ENCODE data around the gene MAN1C1.

Gene MAN1C1

GRCh38 chr1:25743164-25744139 lies 126.9 kb downstream of the MAN1C1 start:
- DNase-seq: no peak

DNA sequence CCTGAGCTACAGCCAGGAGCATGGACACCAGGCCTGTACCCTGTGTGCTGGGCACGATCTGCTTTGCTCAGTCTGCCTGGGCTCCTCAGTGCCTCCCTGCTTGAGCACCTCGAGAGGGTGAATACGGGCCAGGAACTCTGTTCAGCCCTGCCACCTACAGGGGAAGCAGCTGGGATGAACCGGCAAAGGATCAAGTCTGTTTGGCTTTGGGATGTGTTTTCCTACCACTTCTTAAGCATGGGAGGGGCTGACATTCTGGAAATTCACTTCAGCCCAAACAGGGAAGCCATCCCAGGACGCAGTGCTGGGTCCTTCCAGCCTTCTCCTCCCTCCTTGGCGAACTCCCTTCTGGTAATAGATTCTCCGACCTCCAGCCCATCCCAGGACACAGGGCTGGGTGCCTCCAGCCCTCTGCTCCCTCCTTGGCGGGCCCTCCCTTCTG lies 127.6 kb downstream of the MAN1C1 start:
- DNase-seq: no peak

DNA sequence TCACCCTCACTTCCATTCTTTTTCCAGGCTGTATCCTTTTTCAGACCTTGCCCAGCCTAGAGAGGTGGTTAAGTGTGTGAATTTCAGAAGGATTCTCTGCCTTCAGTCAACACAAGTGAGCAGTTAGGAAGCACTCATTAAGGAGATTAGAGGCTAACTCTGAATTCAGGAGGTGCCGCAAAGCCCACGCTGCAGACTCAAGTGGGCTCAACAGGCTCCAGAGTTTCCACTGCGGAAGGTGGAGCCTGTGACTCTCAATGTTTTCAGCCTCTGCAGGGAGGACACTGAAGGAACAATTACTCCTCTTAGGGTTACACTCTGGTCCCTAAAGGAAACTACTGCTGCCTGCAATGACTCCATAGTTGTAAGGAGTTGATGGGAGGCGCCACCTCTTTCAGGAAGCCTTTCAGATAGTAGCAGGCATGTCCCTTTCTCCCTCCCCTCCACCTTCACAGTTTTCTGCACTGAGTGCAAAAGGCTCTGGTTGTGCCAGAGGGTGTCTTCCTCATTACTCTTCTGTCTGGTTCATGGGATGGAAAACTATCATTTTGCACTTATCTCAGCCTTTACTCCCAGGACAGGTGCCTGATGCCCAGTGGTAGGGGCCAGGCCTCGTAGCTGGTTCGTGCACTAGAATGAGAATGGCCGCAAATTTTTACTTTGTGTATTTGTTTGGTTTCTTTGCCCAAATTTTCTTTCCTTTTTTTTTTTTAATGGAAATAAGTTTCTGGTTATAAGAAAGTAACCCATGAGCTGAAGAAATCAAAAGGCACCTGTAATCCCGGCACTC lies 128.2 kb downstream of the MAN1C1 start:
- DNase-seq: no peak

DNA sequence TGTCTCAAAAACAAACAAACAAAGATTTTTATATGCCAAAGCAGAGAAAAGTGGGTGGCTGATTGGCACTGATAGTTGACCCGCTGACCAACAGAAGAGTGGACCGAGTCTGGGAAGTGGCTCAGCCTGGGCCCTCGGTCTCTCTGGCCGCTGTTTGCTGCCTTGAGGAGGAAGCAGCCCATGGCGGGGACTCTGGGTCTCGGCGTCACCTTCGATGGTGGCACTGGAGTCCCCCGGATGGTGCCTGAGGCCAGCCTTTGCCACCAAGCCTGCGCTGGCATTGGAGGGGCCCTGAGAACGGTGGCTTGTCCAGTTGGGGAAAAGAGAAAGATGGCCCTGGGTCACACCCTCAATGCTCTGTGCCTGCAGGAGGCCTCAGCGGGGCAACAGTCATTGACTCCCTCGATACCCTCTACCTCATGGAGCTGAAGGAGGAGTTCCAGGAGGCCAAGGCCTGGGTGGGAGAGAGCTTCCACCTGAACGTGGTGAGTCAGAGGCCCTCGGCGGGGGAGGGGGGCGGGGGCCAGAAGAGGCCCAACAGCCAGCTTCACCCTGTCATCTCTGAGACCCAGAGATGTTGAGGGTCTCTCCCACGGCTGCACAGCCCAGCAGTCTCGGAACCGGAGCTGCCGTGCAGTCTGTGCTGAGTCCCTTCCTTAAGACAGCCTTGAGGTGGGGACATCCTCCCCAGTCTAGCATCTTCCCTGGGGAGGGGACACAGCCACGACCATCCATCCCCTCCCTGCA lies 129.9 kb downstream of the MAN1C1 start:
- no peak for DNase-seq

GRCh38 chr1:25747046-25747719 lies 130.6 kb downstream of the MAN1C1 start:
- no peak for DNase-seq

DNA sequence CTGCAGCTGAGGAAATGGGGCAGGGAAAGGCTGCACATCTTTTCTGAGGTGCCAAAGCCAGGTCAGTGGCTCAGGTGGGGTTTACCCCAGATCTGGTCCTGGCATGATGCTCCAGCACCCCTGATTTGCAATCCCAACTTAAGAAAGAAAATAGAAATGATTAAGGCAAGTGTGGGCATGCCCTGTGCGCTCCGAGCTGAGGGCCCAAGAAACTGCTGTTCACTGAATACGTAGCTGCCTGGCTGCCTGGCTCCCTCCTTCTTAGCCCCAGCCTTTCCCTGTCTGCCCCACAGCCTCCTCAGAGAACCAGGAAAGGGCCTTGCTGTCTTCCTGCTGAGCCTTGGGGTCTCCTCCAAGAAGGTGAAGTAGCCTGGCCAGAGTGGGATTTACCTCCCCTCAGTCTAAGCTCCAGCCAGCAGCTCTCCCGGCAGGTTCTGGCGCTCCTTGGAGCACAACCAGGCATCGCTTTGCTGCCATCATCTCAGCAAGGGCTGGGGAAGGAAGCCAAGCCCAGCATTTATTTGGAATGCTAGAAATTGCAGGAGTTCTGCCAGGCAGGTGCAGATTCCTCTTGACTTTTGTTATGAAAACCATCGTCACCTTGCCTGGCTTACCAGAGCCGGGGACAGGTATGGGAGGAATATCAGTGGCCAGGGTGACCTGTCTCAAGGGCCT lies 132.1 kb downstream of the MAN1C1 start:
- no peak for DNase-seq

DNA sequence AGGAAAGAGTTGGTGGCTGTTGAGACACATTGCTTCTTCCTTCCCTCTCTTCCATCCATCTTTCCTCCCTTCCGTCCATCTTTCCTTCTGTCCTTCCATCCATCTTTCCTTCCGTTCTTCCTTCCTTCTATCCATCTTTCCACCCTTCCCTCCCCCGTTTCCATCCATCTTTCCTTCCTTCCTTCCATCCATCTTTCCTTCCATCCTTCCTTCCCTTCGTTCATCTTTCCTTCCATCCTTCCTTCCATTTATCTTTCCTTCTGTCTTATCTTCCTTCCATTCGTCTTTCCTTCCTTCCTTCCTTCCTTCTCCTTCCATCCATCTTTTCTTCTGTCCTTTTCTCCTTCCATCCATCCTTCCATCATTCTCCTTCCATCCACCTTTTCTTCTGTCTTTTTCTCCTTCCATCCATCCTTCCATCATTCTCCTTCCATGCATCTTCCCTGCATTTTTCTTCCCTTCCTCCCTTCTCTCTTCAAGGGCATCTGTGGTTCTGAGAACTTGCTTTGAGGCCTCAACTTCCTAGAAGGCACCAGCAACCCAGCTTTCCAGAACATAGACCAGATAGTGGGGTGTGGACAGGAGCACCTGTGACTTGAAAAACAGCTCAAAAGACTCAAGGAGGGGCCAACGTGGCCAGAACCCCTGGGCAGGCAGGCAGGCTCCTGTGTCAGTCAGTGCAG lies 134.5 kb downstream of the MAN1C1 start:
- no peak for DNase-seq

- peak; percentile 34 for DNase-seq
Measured at GRCh38 chr1:25754470-25755181, 138.0 kb downstream of the MAN1C1 start.

DNA sequence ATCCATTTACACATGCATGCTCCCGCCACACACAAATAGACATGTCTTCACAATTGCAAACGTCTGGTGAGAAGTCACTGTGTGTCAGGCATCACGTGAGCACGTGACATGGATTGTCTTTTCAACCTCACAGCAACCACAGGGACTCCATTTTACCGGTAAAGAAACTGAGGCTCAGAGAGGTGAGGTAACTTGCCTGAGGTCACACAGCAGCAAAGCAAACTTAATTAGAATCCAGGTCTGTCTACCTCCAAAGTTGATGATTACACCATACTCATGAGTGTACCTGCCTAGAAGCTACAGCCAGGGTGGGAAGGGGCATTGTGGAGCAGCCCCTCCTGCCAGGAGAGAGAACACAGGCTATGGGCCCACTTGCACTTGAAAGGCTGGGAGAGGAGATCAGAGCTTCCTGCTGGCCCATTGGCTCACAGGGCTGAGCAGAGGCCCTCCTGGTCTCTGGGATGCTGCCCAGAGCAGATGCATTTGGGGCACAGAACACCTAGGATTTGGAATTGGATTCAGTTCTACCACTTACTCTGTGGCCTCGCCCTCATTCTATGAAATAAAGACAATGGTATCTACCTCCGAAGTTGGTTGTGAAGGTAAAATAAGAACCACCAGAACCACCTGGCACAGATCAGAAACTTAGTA lies 139.0 kb downstream of the MAN1C1 start:
- DNase-seq: no peak

DNA sequence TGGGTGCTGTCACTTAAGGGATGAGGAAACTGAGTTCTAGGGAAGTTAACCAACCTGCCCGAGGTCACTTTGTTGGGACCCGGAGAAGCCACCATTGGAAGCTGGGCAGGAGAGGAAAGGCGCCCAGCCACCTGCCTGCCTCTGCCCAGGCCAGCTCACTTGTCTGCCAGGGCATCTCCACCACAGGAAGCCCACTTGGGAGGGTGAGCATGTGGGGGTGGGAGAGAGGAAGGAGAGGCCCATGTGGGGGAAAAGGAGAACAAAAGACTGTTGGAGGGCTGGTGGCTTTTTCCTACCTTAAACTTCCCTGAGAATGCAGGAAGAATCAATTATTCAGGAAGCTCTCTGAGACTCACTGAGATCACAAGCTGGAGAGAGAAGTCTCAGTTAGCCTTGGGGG lies 139.6 kb downstream of the MAN1C1 start:
- no peak for DNase-seq

DNA sequence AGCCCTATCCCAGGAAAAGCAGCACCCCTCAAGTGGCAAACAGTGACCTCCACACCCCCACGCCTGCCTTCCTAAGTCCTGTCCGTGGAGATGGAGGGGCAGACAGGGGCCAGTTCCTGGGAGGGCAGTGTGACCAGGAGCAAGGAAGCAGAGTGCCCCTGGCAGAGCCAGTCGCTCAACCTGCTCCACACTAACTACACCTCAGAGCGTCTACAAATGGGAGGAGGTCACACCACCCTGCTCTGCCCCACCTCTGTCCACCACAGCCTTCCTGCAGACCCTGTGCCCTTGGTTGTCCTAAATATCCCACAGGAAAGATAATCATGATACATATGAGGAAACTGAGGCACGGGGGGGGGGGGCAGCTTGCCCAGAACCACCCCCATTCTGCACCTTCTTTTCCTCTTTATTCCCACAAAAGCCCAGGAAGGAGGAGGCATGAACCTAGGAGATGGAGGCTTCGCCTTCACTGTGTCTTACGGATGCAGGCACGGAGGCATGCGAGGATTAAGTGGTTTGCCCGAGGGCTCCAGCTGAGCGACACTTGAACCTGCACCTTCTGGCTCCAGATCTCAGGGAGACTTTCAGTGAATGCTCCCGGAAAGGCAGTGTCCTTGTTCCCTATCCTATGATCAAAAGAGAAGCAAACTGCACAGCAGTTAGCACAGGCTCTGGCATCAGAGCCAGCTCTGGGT lies 140.7 kb downstream of the MAN1C1 start:
- no peak for DNase-seq

GRCh38 chr1:25757846-25758185 lies 141.2 kb downstream of the MAN1C1 start:
- DNase-seq: no peak

- no peak for DNase-seq
Measured at GRCh38 chr1:25758466-25759070, 142.0 kb downstream of the MAN1C1 start.

DNA sequence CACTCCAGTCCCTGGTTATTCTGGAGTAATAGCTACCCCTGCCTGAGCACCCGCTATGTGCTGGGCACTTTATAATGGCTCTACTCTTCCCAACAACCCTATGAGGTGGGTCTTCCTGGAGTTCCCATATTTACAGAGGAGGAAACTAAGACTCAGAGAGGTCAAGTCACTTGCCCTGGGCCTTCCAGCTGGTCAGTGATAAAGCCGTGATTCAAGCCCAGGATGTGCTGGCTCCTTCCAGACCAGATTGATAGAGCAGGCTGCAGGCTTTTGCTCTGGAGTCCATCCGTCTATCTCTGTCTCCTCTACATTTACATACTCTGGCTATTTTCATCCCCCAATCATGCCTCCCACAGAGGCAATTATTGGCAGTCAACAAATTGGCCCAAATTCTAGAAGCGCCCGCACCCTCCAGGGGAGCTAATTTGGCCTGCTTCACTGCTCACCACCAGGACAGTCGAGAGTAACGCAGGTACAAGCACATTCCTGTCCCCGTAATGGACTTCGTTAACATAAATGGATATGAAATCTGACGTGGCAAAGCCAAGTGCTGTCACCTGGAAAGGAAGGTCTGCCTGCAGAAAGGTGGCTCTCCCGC lies 143.6 kb downstream of the MAN1C1 start:
- DNase-seq: no peak

GRCh38 chr1:25760871-25761270 lies 144.3 kb downstream of the MAN1C1 start:
- no peak for DNase-seq

DNA sequence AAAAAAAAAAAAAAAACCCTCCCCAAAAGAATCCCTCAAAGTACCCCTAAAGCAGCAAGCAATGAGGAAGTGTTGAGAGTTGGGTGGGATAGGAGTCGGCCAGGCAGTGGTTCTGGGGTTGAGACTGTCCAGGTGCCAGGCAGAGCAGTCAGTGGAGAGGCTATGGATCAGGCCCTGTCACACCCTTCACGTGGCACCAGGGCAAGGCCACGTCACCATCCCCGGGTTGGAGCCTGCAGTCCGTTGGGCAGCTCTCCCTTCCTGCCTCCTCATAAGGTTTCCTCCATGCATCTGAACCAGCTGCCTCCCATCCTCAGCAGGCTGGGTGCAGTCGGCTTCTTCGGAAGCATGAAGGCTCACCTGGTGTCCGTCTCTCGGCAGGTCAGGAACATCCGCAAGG lies 146.9 kb downstream of the MAN1C1 start:
- no peak for DNase-seq

GRCh38 chr1:25765136-25765922 lies 148.7 kb downstream of the MAN1C1 start:
- DNase-seq: no peak

Data from stimulated activated CD8-positive, alpha-beta memory T cell treated with anti-CD3 and anti-CD28 coated beads, Interleukin-4, amount 100 ng/mL, for 48 hours (primary cell).